GF-D8 (cell line): ENCODE measurements around the gene CDCP1.

Experiments used
- DNase-seq: peaks from one replicate; lab custom pipeline; 2025; lab: John Stamatoyannopoulos, UW

CDCP1 gene

DNA sequence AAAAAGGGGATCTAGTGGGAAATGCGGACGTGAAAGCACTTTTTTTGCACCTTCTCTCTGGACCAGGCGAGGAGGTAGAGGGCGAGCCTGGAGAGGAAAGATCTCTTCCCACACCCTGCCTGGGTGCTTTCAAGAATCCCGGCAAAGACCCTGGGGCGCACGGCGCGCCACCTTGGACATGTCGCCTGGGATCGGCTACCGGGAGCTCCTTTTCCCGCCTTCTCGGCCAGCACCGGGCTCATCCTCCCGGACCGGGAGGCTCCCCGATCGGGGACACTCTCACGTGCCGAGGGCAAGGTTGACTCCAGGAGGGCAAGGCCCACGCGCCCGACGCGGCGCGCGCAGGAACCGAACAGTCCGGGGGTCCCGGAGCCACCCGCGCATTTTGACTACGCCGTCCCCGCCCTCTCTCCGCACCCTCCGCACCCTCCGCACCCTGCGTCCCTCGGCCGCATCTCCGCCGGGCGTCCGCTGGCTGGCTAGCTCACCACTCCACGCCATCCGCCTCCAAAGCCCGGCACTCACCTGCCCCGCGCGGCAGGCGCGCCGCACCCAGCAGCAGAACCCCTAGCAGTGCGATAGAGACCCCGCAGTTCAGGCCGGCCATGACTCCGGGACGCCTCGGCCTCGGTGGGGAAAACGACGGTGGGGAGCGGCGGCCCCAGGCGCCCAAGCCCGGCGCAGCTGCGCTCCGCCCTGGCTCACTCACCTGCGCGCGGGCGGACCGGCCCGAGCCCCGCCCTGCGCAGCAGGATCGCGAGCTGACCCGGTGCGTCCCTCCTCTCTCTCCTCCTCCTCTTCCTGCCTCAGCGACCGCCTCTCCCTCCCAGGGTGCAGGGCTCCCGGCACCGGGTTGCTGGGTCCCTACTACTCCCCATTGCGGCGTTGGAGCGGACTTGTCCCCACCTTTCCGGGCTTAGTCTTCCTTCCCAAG, at the start of gene CDCP1:
CDCP1 (minus strand) TSS at position 698 of the 934 bp plus-strand sequence; CDS start at position 607, 91 bp downstream.
- no peak for DNase-seq

- DNase-seq, result no peak
Observed at GRCh38 chr3:45194791-45195190, 48.6 kb upstream of the CDCP1 start.

DNA sequence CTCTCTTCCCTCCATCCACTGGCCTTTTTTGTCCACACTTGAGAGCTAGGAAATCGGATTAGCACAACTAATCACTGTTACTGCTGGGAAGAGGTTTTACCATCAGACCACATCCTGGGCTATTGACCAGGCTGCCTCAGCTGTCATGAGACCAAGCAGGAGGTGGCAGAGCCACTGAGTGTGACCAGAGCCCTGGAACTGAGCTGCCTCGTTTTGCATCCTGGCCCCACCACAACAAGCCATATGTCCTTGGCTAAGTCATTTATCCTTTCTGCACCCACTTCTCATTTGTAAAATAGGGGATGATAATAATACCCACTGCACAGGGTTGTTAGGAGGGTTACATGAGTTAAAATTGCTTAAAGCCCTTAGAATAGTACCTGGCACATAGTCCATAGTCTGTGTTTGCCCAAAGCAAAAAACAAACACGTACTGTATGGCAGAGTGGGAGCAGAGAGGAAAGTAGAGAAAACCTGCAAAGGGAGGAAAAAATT, 45.8 kb upstream of the CDCP1 start:
- DNase-seq, result no peak

DNA sequence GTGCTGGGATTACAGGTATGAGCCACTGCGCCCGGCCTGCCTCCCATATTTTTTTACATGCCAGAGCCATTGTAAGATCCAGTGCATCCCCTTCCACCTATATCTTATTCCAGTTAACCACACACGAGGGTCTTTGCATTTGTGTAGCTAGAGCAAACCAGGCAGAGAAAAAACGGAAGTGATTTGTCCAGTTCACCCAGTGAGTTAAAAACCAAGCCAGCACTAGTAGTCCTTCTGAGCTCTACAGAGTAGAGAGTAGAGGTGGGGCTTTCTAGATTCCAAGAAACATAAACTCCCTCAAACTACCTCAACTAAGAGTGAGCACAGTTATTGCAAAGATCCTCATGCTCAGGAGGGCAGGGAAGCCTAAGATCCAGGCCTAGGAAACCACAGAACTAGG, 45.2 kb upstream of the CDCP1 start:
- no peak for DNase-seq

- no peak for DNase-seq
Observed at GRCh38 chr3:45188719-45189659, 42.8 kb upstream of the CDCP1 start.

- no peak for DNase-seq
Observed at GRCh38 chr3:45187694-45188141, 41.5 kb upstream of the CDCP1 start.

- DNase-seq, result no peak
Observed at GRCh38 chr3:45186871-45187270, 40.7 kb upstream of the CDCP1 start.

DNA sequence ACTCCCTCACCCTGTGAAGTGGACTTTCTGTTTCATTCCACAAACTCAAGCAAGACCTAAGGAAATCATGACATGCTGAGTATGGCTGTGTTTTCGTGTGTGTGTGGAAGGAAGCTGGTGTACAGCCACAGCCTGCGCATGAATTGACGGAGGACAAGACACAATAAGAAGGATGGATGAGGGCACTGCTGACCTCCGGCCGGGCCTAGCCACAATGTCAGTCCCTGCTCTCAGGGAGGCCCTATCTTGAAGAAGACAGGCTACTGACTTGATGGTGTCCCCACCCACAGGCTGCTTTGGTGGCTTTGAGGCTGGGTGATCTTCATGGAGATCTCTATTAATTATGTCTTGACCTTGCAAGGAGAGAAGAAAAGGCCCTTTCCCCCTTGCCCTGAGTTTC, 39.3 kb upstream of the CDCP1 start:
- DNase-seq, result no peak

DNA sequence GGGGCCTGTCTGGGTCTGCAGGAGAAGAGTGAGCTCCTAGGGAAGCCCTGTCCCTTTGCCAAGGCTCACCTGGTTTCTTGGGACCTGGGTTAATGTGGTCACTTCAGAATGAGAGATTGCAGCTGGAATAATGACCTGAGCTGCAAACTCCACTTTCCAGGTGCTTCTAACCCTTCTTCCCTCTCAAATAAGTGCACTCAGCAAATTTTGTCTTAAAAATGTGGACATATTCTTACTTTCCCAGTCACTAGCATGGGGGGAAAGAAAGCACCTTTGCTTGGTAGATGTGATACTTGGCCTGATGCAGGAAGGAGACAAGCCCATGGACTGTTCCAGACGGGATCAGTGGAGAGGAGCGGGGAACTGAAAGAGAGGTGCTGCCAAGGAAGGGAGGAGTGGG, 38.9 kb upstream of the CDCP1 start:
- DNase-seq, result no peak

DNA sequence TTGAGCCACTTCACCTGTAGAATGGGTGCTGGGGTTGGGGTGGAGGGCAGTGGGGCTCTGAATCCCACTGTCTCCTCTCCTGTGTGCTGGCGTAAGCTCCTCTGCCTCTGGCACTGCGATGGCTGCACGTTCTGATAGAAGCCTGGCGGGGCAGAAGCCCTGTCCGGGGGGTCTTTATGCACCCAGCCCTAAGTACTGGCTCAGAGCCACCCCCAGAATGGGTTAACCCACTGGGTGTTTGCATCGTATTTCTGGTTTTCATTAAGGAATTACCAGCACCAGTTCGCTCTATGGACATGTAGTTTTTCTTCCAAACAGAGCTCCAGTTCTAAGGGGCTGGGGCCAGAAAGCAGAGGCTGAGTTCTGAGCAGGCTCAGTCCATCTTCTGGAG, 37.7 kb upstream of the CDCP1 start:
- DNase-seq, result no peak

DNA sequence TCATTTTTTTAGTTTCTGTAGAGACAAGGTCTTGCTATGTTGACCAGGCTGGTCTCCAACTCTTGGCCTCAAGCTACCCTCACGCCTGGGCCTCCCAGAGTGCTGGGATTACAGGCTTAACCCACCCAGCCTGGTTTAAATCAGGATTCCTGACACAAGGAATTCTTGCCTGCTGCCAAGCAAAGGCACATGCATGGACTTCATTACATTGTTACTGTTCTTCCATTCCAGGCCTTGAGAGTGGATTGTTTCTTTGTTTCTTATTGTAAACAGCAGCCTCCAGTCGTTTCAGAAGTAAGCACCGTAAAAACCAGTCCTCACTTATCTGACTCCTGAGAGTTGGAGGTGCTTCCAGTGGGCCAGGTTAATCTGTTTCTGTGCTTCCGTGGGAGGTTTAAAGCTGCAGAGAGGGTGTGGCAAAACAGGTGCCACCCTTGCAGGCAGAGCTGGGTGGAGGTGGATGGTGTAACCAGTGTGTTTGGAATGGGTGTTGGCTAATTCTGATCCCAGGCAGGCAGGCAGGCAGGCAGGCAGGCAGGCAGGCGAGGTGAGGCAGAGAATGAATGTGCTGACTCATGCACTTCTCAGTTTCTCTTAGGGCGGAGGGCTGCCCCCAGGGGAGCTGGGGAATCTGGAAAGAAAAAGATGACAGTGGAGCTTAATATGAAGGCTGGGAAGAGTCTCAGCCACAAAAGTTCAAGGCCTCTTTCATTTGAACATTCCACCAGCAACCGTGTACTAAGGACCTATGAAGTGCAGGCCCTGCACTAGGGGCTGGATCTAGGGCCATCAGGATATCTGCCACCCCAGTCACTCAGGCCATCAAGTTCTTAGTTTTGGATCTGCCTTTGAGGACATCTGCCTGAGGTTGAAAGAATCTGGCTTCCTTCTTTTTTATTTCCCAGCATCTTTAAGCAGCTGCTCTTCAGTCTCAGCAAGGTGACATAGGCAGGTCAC, 37.0 kb upstream of the CDCP1 start:
- no peak for DNase-seq

DNA sequence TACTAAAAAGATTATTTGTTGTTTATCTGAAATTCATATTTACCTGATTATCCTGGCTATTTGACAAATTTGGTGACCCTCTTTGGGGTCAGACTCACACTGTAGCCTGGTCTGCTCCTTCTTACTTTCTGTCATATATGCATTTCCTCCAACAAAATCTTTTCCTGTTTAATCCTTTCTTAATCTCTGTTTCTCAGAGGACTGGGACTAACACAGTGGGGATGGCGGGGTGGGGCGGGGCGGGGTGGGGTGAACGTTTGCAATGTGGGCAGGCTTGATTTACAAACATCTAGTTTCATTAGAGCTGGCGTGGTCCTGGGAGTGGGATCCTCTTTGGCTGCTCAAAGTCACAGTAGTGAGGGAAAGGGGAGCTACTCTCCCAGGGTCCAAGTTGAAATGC, 35.3 kb upstream of the CDCP1 start:
- no peak for DNase-seq

DNA sequence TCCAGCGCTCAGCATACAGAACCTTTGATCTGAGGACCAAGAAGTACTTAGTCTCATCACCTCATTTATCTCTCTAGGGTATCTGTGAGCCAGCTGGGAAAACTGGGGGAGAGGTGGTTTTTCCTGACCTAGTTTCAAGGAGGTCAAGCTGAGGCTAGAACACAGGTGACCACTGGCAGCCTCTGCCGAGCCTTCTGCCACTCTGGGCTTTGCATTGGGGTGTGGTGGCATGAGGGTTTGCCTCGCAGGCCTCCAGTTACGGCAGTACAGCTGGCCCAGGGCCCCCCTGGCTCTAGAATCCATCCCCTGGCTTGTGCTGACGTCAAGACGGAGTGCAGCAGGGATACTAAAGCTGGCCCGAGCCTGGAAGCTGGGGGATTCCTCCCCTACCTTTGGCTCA, 34.7 kb upstream of the CDCP1 start:
- no peak for DNase-seq

DNA sequence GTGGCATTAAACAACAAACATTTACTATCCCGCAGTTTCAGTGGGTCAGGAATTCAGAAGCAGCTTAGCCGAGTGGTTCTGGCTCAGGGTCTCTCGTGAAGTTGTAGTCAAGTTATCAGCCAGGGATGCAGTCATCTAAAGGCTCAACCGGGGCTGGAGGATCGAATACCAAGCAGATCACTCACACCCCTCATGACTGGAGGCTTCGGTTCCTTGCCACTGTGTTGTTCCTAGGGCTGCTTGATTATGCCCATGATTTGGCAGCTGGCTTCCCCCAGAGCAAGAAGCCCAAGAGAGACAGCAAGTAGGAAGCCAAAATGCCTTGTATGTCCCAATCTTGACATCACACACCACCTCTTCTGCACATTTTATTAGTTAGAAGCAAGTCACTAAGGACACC, 33.9 kb upstream of the CDCP1 start:
- DNase-seq, result no peak

- no peak for DNase-seq
Observed at GRCh38 chr3:45179163-45179562, 33.0 kb upstream of the CDCP1 start.

DNA sequence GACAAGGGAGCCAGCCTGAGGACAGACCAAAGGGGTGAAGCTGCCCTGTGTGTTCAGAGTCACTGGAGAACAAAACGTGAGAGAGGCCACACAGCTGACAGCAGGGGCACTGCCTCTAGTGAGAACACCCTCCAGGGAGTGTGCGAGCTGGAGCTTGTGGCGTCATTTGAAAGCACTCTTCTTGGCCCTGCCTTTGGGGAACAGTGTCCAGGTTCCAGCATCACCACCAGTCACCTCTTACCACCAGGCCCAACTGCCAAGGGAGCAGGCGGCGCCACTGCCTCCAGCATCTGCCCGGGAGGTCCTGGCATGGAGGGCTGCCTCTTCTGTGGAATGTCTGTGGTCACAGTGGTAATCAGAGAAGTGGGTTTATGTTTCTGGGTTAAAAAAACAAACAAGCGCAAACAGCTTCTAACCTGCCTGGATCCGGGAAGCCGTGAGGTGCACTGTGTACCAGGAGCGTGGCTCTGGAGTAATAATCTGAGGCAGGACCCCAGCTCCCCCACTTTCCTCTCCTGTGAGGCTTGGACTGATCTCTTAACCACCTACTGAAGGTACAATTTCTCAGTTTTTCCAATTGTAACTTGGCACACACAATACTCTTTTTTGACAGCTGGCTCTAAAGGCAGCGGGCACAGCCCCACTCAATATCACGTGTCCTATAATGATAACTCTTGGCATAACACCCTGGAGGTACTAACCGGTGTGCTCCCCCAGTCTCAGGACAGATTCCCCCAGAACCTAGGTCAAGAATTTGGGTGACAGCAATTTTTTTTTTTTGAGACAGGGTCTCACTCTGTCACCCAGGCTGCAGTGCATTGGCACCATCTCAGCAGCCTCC, 32.2 kb upstream of the CDCP1 start:
- no peak for DNase-seq

GRCh38 chr3:45176912-45177311, 30.7 kb upstream of the CDCP1 start:
- no peak for DNase-seq

DNA sequence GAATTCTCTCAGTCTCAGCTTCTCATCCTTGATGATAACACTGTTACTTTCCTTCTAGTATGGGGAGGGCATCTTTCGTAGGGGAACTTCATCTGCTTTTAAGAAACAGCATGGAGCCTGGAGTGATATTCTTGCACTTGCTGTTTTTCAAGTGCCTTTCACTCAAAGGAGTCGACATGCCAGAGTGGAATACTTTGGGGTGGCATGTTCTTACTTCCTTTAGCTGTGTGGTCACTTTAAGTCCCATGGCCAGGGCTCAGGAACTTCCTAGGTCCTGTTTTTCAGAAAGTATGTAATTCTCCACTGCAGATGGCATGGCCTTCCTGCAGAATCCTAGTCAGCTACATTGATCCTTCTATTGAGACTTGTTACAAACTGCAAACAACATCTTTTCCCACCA, 28.1 kb upstream of the CDCP1 start:
- DNase-seq, result no peak

GRCh38 chr3:45173776-45174175, 27.6 kb upstream of the CDCP1 start:
- no peak for DNase-seq

GRCh38 chr3:45171283-45171682, 25.1 kb upstream of the CDCP1 start:
- no peak for DNase-seq

- DNase-seq, result no peak
Observed at GRCh38 chr3:45170096-45170495, 23.9 kb upstream of the CDCP1 start.
